HepG2 (cell line): ENCODE data around the gene IMPDH1. TPM values are rescaled to one million over a fixed set of nuclear protein-coding genes. Genes with fewer than 3 reads are reported as not detected.

Experiments used
- ATAC-seq: fragments of 200-7000 bp; cut with Tn5 transposase; 3 replicates; pipeline ENCODE4 v1.9.1; 2020; ENCODE audit warnings: mild to moderate bottlenecking, moderate library complexity
- BruUV-seq: library from RNA; stranded (reverse); fragments of 400-500 nt; replicated peaks from 2 replicates; lab custom pipeline; 2021; lab: Mats Ljungman, UMichigan
- CTCF ChIA-PET: fragments of 300-600 bp; formaldehyde crosslinking; extraction: SDS; loops from one replicate; lab custom pipeline; 2021; ENCODE audit warnings: low total read pairs, inconsistent platforms, low intra/inter-chr PET ratio; lab: Yijun Ruan, JAX
- POLR2A ChIA-PET: fragments of 350-600 bp; sonication (Branson Sonifier 250); formaldehyde crosslinking; loops from one replicate; lab custom pipeline; 2020; ENCODE audit warnings: antibody characterized with exemption, inconsistent platforms; lab: Yijun Ruan, JAX
- DNase-seq: peaks from one replicate; pipeline ENCODE4 v3.0.0-alpha.2; 2015; ENCODE audit warnings: low spot score
- FAIRE-seq: peaks from 3 replicates; lab custom pipeline; 2011; peaks lifted over from hg19 to GRCh38; lab: Jason Lieb, UNC
- H2AFZ ChIP-seq: one replicate; pipeline ENCODE4 v1.6.1; 2011; ENCODE audit warnings: low read length, inconsistent platforms
- H3K27ac ChIP-seq: fragments of 300-600 bp; 3 replicates; pipeline ENCODE4 v1.8.0; 2011; ENCODE audit warnings: mixed run types, mild to moderate bottlenecking, mixed read lengths, low read length, inconsistent platforms; ENCODE audit not compliant: insufficient read depth; ENCODE audit errors: extremely low read length
- H3K27me3 ChIP-seq, 2 experiments: fragments of 200-600 bp in 1 of 2; 2 replicates in 1 of 2; 3 replicates in 1 of 2; pipeline versions ENCODE4 v1.6.0 to v1.8.0; 2011; ENCODE audit warnings: low read length in 2 of 2, mild to moderate bottlenecking in 2 of 2, moderate library complexity in 2 of 2, inconsistent platforms in 1 of 2; ENCODE audit not compliant: insufficient read depth in 2 of 2, control insufficient read depth in 1 of 2
- H3K36me3 ChIP-seq, 2 experiments: fragments of 200-600 bp in 1 of 2; replicated peaks in 1 of 2; 2 replicates in 1 of 2; 3 replicates in 1 of 2; pipeline versions ENCODE4 v1.5.1 to v1.8.0; 2011; ENCODE audit warnings: low read length in 2 of 2, inconsistent platforms in 1 of 2; ENCODE audit not compliant: insufficient read depth in 2 of 2, control insufficient read depth in 1 of 2
- H3K4me1 ChIP-seq: 2 replicates; pipeline ENCODE4 v1.5.1; 2012; ENCODE audit warnings: low read length, inconsistent platforms; ENCODE audit not compliant: insufficient read depth
- H3K4me2 ChIP-seq: 2 replicates; pipeline ENCODE4 v1.6.0; 2011; ENCODE audit warnings: low read depth, low read length, inconsistent platforms
- H3K4me3 ChIP-seq, 3 experiments: fragments of 200-600 bp in 1 of 3; sonication (generic), shearing (Covaris generic) in 1 of 3; replicated peaks in 1 of 3; 2 replicates each; pipeline ENCODE4 v1.5.1; 2011 to 2016; ENCODE audit warnings: low read length in 3 of 3, inconsistent platforms in 2 of 3, low read depth in 2 of 3, mild to moderate bottlenecking in 2 of 3, control low read depth in 1 of 3, mixed read lengths in 1 of 3; ENCODE audit not compliant: insufficient read depth in 1 of 3
- H3K79me2 ChIP-seq: one replicate; pipeline ENCODE4 v1.6.1; 2011; ENCODE audit warnings: low read length, inconsistent platforms; ENCODE audit not compliant: insufficient read depth
- H3K9ac ChIP-seq: 2 replicates; pipeline ENCODE4 v1.6.0; 2011; ENCODE audit warnings: mild to moderate bottlenecking, low read depth, low read length, inconsistent platforms; ENCODE audit not compliant: insufficient read depth
- H3K9me3 ChIP-seq: 2 replicates; pipeline ENCODE4 v1.5.1; 2012; ENCODE audit warnings: mild to moderate bottlenecking, low read length
- H4K20me1 ChIP-seq: 2 replicates; pipeline ENCODE4 v1.6.0; 2011; ENCODE audit warnings: inconsistent platforms, mild to moderate bottlenecking, low read length, moderate library complexity; ENCODE audit not compliant: insufficient read depth
- AGO2 ChIP-seq: fragments of 200-400 bp; formaldehyde crosslinking; optimal IDR thresholded peaks from 2 replicates; pipeline ENCODE3; 2017; ENCODE audit warnings: mild to moderate bottlenecking, low read depth, low read length, moderate library complexity
- HDAC2 ChIP-seq: sonication (generic); formaldehyde crosslinking; IDR thresholded peaks from 2 replicates; pipeline ENCODE4 v1.4.0; 2020; ENCODE audit warnings: missing genetic modification reagents
- MAZ ChIP-seq, 2 experiments: sonication (generic) in 1 of 2; formaldehyde crosslinking in 1 of 2; IDR thresholded peaks; 2 replicates each; pipeline versions ENCODE4 v1.5.0 to v1.6.1; 2012 to 2020; ENCODE audit warnings: low read depth in 2 of 2, mild to moderate bottlenecking in 2 of 2, borderline replicate concordance in 1 of 2, improper control_type of control experiment in 1 of 2, low read length in 1 of 2, missing genetic modification reagents in 1 of 2, moderate library complexity in 1 of 2
- PCBP2 ChIP-seq: fragments of 200-400 bp; formaldehyde crosslinking; optimal IDR thresholded peaks from 2 replicates; pipeline ENCODE3; 2018; ENCODE audit warnings: low read length, low read depth; ENCODE audit not compliant: poor library complexity, severe bottlenecking
- PRDM15 ChIP-seq: sonication (generic); formaldehyde crosslinking; IDR thresholded peaks from 2 replicates; pipeline ENCODE4 v1.4.0; 2020; ENCODE audit warnings: missing genetic modification reagents
- SCMH1 ChIP-seq: sonication (generic); formaldehyde crosslinking; IDR thresholded peaks from 2 replicates; pipeline ENCODE4 v1.9.0; 2021; ENCODE audit warnings: missing genetic modification reagents, mild to moderate bottlenecking, borderline replicate concordance
- SOX6 ChIP-seq, 2 experiments: fragments of 450-650 bp in 1 of 2; sonication (generic) in 1 of 2; formaldehyde crosslinking in 1 of 2; IDR thresholded peaks; 2 replicates each; pipeline versions ENCODE4 v1.4.0 to v1.6.1; 2017 to 2020; ENCODE audit warnings: antibody characterized with exemption in 1 of 2, mild to moderate bottlenecking in 1 of 2, missing genetic modification reagents in 1 of 2
- ZBTB21 ChIP-seq: sonication (generic); formaldehyde crosslinking; IDR thresholded peaks from 2 replicates; pipeline ENCODE4 v1.4.0; 2020; ENCODE audit warnings: missing genetic modification reagents
- ZBTB7A ChIP-seq: sonication (generic); formaldehyde crosslinking; IDR thresholded peaks from 2 replicates; pipeline ENCODE4 v1.8.0; 2022; ENCODE audit warnings: mild to moderate bottlenecking, missing genetic modification reagents
- ZMYM3 ChIP-seq: sonication (generic); formaldehyde crosslinking; IDR thresholded peaks from 2 replicates; pipeline ENCODE4 v1.5.1; 2020; ENCODE audit warnings: mild to moderate bottlenecking, missing genetic modification reagents
- ZNF460 ChIP-seq: sonication (generic); formaldehyde crosslinking; IDR thresholded peaks from 2 replicates; pipeline ENCODE4 v1.5.1; 2020; ENCODE audit warnings: missing genetic modification reagents, mild to moderate bottlenecking, borderline replicate concordance
- WGBS: methylation state at CpG from one replicate; pipeline ENCODE4 v1.1.6; 2017; ENCODE audit warnings: low lambda C conversion rate; 5-methylcytosine and 5-hydroxymethylcytosine counted together
- in situ Hi-C: cut with HindIII; loops from 2 replicates; pipeline ENCODE4 v1.10.0; 2017; ENCODE audit warnings: low pct_unique_long_range_greater_than_20kb; ENCODE audit not compliant: extremely low pct_ligation_motif_present
- intact Hi-C: fragments of 100-400 bp; cut with micrococcal nuclease; formaldehyde crosslinking; loops from one replicate; pipeline ENCODE4 v1.10.0; 2022; ENCODE audit not compliant: unreplicated experiment
- polyA plus RNA-seq, 8 experiments: library from polyadenylated mRNA; depleted of rRNA in 3 of 8; stranded (reverse) in 7 of 8; unstranded in 1 of 8; fragments of >200 nt; fragmentation: Illumina TruSeq in 4 of 8; extraction: Trizol in 4 of 8; gene quantifications; 2 replicates each; pipeline versions ENCODE4 v1.2.1 to v1.2.3, GENCODE V29; 2011 to 2016; ENCODE audit warnings: low read depth in 4 of 8, missing spikeins in 1 of 8, mixed read lengths in 1 of 8; ENCODE audit not compliant: insufficient read depth in 1 of 8
- total RNA-seq, 5 experiments: library from RNA; depleted of rRNA; stranded (reverse); fragments of >200 nt; fragmentation: Illumina TruSeq; extraction: Trizol; gene quantifications; 2 replicates each; pipeline ENCODE4 v1.2.3, GENCODE V29; 2016; ENCODE audit warnings: low read depth in 1 of 5
- TF ChIP-seq, protein P1 (sequence below): sonication (generic); formaldehyde crosslinking; IDR thresholded peaks from 2 replicates; pipeline ENCODE4 v1.4.0; 2020; ENCODE audit warnings: mild to moderate bottlenecking, missing genetic modification reagents
- TF ChIP-seq, protein P2 (sequence below): sonication (generic); formaldehyde crosslinking; IDR thresholded peaks from 2 replicates; pipeline ENCODE4 v1.4.0; 2020; ENCODE audit warnings: low read depth, missing genetic modification reagents

IMPDH1 gene
- total and polyA plus RNA-seq, 2 of the 13 experiments (the other 11 are each of a cell fraction or from before 2014, with no cell fraction given), result 22.8 to 34.0 TPM

DNA sequence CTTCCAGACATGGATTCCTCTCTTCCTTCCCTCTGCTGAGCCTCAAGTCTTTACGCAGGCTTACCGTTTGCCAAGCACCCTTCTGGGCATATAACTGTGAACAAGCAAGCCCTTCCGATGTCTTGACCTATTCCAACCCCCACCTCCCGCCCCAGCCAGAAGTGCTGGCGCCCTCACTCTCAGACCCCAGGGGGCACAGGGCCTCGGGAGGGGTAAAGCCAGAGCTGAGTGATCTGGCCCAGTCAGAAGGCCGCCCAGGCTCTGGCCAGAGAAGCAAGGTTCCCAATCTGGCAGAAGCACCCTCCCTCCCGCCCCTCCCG lies 49.5 kb downstream of the IMPDH1 start:
- FAIRE-seq, result no peak
- Histone ChIP-seq H3K4me3 (peak overlapping the region in 1 of 3 experiments; percentile 71; a peak in 1 of 6 replicates), H3K9me3 (no peaks in the 10 kb centered on the region), H3K79me2 (no peaks in the 10 kb centered on the region), H3K27ac (no peak overlapping the region), H3K36me3 (no peaks in the 10 kb centered on the region), H3K9ac (no peak overlapping the region), H3K4me2 (peak overlapping the region; percentile 79; the same call in 1 of the 2 replicates), H3K4me1 (peaks cover 13% of the 10 kb centered on the region; the same call in 1 of the 2 replicates), H4K20me1 (no peaks in the 10 kb centered on the region), H3K27me3 (peaks cover 21 to 80% of the 10 kb centered on the region in 2 experiments; a peak in 4 of 5 replicates), H2AFZ (no peak overlapping the region)
- 21% methylated on average over 7 of the region's 9 CpGs for WGBS
- intact Hi-C loops (no loop called here), in situ Hi-C loops (no loop called here)
- no peak for DNase-seq
- no peak for ATAC-seq
- CTCF ChIA-PET, result no interaction called here
- no TSS peak for BruUV-seq
- POLR2A ChIA-PET, result no interaction called here
- TF ChIP-seq ZMYM3 (CRISPR knock-in tag) (no peak), ZNF460 (CRISPR knock-in tag) (no peak), HDAC2 (CRISPR knock-in tag) (no peak), ZBTB7A (no peak), ZBTB21 (CRISPR knock-in tag) (no peak), AGO2 (no peak), SCMH1 (no peak), SOX6 (IDR thresholded peaks at IDR 0.05) (no peak), SOX6 (CRISPR knock-in tag; IDR thresholded peaks at IDR 0.05) (no peak), PCBP2 (no peak), MAZ (IDR thresholded peaks at IDR 0.05; ENCODE audit: borderline replicate concordance, low read depth, low read length) (no peak), MAZ (CRISPR knock-in tag; IDR thresholded peaks at IDR 0.05; ENCODE audit: low read depth) (no peak), PRDM15 (CRISPR knock-in tag) (no peak)
- TF ChIP-seq, protein P1, sequence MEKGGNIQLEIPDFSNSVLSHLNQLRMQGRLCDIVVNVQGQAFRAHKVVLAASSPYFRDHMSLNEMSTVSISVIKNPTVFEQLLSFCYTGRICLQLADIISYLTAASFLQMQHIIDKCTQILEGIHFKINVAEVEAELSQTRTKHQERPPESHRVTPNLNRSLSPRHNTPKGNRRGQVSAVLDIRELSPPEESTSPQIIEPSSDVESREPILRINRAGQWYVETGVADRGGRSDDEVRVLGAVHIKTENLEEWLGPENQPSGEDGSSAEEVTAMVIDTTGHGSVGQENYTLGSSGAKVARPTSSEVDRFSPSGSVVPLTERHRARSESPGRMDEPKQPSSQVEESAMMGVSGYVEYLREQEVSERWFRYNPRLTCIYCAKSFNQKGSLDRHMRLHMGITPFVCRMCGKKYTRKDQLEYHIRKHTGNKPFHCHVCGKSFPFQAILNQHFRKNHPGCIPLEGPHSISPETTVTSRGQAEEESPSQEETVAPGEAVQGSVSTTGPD (CRISPR knock-in tag), result no peak
- TF ChIP-seq, protein P2, sequence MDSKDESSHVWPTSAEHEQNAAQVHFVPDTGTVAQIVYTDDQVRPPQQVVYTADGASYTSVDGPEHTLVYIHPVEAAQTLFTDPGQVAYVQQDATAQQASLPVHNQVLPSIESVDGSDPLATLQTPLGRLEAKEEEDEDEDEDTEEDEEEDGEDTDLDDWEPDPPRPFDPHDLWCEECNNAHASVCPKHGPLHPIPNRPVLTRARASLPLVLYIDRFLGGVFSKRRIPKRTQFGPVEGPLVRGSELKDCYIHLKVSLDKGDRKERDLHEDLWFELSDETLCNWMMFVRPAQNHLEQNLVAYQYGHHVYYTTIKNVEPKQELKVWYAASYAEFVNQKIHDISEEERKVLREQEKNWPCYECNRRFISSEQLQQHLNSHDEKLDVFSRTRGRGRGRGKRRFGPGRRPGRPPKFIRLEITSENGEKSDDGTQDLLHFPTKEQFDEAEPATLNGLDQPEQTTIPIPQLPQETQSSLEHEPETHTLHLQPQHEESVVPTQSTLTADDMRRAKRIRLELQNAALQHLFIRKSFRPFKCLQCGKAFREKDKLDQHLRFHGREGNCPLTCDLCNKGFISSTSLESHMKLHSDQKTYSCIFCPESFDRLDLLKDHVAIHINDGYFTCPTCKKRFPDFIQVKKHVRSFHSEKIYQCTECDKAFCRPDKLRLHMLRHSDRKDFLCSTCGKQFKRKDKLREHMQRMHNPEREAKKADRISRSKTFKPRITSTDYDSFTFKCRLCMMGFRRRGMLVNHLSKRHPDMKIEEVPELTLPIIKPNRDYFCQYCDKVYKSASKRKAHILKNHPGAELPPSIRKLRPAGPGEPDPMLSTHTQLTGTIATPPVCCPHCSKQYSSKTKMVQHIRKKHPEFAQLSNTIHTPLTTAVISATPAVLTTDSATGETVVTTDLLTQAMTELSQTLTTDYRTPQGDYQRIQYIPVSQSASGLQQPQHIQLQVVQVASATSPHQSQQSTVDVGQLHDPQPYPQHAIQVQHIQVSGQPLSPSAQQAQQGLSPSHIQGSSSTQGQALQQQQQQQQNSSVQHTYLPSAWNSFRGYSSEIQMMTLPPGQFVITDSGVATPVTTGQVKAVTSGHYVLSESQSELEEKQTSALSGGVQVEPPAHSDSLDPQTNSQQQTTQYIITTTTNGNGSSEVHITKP, result no peak
